HTERT RPE-1 (cell line): ENCODE data around the gene KLHDC3.
"Not testable (repeated sequence)": the region's sequence is repeated elsewhere in the genome, so short reads cannot be mapped to it uniquely, and the experiment has no call there.

Experiments used
- in situ Hi-C: fragments of 300-500 bp; cut with MboI; formaldehyde crosslinking; loops from 4 replicates; pipeline ENCODE4 v1.14.3; 2020; ENCODE audit warnings: low sequenced_read_pairs

KLHDC3 gene

GRCh38 chr6:42987533-42988451 is 26.3 kb upstream of the KLHDC3 start:
- in situ Hi-C loops = no loop called here

DNA sequence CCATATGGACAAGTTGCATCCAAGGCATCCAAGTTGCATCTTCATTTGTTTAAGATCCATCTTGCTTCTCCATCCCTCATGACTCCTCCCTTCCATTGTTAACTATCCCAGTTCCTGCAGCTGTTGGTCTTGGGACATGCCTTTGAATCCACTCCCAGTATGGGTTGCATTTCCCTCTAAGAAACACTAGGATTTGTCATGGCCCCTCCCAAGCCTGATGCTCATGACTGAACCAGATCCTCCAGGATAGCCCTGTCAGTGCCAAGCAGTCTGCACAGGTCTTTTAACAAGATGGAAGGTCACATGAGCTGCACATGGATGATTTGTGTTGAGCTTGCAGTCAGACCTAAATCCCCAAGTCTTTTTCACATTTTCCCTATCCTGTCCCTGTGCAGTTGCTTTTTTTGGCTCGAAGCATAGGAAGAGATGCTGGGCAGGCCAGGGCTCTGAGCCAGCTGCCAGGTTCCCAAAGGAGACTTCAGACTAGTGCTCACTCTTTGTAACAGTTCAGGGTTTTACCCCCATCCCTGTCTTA is 25.5 kb upstream of the KLHDC3 start:
- in situ Hi-C loops = no loop called here

DNA sequence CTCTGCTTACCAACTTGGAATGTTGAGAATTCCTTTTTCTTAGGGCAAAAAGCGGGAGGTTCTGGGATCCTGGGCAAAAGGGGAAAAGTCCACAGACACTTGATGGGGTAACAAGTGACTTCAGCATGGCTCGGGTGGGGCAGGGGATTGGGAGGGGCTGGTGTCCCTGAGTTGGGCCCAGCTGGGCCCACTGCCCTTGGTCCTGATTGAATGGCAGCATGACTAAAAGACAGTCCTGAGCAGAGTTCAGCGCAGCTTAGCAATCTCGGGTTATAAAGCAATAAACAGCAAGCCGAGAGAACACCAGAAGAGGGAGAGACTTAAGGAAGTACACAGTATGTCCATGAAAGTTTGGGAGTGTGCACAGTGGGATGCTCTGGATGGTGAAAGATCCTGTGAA is 24.1 kb upstream of the KLHDC3 start:
- in situ Hi-C loops = no loop called here

GRCh38 chr6:42993445-42993844 is 20.6 kb upstream of the KLHDC3 start:
- in situ Hi-C loops = no loop called here

GRCh38 chr6:42996513-42996912 is 17.5 kb upstream of the KLHDC3 start:
- in situ Hi-C loops = no loop called here

DNA sequence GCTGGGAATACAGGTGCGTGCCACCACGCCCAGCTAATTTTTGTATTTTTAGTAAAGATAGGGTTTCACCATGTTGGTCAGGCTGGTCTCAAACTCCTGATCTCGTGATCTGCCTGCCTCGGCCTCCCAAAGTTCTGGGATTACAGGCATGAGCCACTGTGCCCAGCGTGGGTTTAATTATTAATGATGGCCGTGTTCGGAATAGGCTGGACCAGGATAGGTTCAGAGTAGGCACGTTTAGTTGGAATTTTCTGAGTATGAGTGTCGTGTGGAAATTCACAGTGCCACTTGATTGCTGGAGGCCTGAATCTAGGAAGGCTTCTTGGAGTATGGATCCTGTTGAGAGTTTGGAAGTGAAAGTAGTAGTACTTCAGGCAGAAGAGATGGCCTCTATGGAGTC is 15.8 kb upstream of the KLHDC3 start:
- in situ Hi-C loops = not testable (repeated sequence)

GRCh38 chr6:43001843-43002242 is 12.2 kb upstream of the KLHDC3 start:
- in situ Hi-C loops = no loop called here

DNA sequence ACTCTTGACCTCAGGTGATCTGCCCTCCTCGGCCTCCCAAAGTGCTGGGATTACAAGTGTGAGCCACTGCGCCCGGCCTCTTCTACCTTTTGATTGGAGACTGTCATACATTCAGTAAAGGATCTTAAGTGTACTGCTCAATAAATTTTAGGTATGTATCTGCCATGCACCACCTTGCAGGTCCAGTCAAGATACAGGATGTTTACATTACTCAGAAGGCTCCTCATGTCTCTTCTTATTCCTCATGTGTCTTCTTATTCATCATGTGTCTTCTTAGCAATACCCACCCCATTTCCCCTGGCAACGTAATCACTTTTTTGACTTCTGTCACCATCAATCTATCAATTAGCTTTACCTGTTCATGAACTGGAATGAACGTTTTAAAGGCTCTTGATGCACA is 8.2 kb upstream of the KLHDC3 start:
- in situ Hi-C loops = no loop called here

DNA sequence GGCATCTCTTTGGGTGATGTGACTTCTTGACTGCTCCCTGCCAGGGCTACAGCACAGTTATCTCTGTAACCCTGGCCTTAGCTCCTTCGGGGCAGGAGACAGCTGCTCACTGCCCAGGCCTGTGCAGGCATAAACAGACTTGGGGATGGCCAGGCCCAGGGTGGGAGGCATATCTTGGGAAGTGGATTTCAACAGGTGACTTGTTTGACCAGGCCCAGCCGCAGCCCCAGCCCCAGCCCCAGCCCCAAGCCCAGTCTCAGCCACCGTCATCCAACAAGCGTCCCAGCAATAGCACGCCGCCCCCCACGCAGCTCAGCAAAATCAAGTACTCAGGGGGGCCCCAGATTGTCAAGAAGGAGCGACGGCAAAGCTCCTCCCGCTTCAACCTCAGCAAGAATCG is 7.8 kb upstream of the KLHDC3 start:
- in situ Hi-C loops = no loop called here

GRCh38 chr6:43007126-43007525 is 6.9 kb upstream of the KLHDC3 start:
- in situ Hi-C loops = no loop called here

- in situ Hi-C loops = no loop called here
These were observed 4.9 kb upstream of the KLHDC3 start for GRCh38 chr6:43009124-43009523.

GRCh38 chr6:43011207-43011606 is 2.8 kb upstream of the KLHDC3 start:
- in situ Hi-C loops = no loop called here

DNA sequence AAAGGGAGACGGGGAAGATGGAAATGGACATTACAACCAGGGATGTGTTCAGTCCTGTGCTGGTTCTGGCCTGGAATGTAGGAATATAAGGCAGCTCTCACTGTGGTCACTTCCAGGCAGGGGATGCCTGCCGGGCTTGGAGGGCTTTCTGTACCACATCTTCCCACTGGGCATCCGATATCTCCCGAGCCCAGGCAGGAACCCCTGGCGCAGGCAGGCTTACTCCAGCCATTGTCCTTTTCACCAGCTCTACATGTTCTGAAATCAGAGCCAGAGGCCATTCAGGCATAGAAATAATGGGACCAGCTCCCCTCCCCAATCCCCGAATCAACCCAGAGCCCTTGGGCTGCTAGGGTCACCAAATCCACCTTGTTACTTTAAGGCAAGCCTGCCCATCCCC is 1.7 kb upstream of the KLHDC3 start:
- in situ Hi-C loops = no loop called here

- in situ Hi-C loops = no loop called here
These were observed 779 bp upstream of the KLHDC3 start for GRCh38 chr6:43013097-43013842.

GRCh38 chr6:43014434-43014909 is 423 bp downstream of the KLHDC3 start:
- in situ Hi-C loops = no loop called here

GRCh38 chr6:43016176-43016942 is 2.3 kb downstream of the KLHDC3 start:
- in situ Hi-C loops = no loop called here

DNA sequence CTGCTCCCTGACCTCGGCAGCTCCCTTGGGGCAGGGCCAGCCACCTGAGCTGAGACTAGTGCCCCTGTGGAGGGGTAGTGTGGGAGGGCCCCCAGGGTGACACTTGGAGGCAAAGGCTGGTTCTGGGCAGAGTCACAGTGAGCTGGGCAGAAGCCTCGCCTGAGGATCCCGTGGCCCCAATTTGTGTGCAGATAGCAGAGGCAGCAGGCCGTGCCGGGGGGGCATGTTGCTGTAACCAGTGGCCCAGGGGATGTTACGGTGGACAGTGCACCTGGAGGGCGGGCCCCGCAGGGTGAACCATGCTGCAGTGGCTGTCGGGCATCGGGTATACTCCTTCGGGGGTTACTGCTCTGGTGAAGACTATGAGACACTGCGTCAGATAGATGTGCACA is 2.9 kb downstream of the KLHDC3 start:
- in situ Hi-C loops = no loop called here

DNA sequence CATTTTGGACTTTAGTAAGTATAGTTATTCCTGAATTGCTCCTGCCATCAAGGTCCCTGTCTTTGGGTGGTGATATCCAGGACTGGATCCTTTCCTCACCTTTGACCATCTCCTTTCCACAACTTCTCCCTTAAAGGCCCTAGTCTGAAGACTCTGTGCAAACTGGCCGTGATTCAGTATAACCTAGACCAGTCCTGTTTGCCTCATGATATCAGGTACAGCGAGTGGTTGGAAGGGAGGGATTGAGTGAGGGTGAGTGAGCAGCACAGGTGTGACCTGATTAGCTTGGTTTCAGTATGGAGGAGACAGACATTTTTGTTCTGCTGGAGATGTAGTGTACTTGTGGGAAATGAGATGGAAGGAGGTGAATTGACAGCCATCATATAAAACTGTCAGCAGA is 5.1 kb downstream of the KLHDC3 start:
- in situ Hi-C loops = no loop called here

DNA sequence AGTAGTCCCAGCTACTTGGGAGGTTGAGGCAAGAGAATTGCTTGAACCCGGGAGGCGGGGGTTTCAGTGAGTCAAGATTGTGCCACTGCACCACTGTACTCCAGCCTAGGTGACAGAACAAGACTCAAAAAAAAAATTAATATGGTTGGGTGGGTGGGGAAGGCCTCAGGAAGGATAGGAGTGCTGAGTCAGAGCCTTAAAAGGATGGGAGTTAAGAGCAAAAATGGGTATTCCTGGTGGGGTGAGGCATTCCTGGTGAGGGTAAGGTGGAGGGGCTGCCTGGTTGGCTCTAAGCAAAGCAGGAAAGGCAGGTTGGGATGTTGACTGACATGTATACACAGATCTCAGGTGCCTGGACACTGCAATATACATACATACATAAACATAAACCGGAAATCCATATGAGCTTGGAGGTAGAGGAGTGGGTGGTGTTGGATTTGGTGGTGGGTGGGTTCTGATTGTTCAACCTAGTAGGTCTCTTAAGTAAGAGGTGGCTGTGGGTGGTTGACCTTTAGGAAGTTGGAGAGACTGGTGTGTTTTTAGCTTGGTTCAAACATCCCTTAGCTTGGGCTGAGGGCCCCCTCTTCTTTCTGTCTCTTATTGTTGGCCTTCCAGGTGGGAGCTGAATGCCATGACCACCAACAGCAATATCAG is 6.1 kb downstream of the KLHDC3 start:
- in situ Hi-C loops = no loop called here

DNA sequence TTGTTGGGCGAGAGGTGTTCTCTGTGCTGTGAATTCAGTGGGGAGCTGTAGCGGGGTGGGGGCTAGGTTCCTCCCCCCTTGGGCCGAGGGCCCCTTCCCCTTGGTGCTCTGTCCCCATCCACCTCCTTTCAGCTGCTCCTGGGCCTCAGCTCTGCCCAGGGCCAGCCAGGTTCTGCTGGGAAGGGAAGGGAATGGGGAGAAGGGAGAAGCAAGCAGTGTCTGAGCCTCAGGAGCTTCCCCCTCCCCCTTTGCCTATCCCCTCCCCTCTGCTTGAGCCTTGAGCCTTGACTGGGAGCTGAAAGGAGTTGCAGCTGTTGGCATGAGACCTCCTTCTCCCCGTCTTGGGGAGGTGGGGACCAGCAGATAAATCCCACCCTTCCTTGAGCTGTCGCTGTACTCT is 6.8 kb downstream of the KLHDC3 start:
- in situ Hi-C loops = no loop called here
